Measurements from ENCODE around the gene LGR4. TPM values are rescaled to one million over a fixed set of nuclear protein-coding genes. Genes with fewer than 3 reads are reported as not detected.

The LGR4 gene
- total and polyA plus RNA-seq, 9 of the 15 experiments (the other 6 are each of a cell fraction or from before 2014, with no cell fraction given), result 0.94 to 10.1 (median 5.8) TPM

GRCh38 chr11:27387362-27387761 is 85.2 kb downstream of the LGR4 start:
- ATAC-seq, result peak; percentile 25; the same call in 2 of the 3 replicates
- no peaks in the 10 kb centered on the region for H3K9me1 ChIP-seq (ENCODE audit: control insufficient read depth, insufficient read depth, low read length)
- no peaks in the 10 kb centered on the region for H3K27me3 ChIP-seq (ENCODE audit: control insufficient read depth in 2 of 2, insufficient read depth in 2 of 2, low read length in 2 of 2)
- H3K4me2 ChIP-seq (ENCODE audit: insufficient read depth, low read length), result no peak overlapping the region; the same call in 1 of the 2 replicates
- in situ Hi-C loops (cut with MboI), result no loop called here
- H3K79me2 ChIP-seq (ENCODE audit: control insufficient read depth, insufficient read depth, low read length), result no peaks in the 10 kb centered on the region
- H3K27ac ChIP-seq (ENCODE audit: extremely low read depth, low read depth, low read length), result no peak overlapping the region
- POLR2A ChIA-PET, result interaction anchor here (0.6 to 1.3 kb wide), 4 partner anchors 20 to 178 kb away, joined by 3 read pairs; no protein-coding TSS in a partner anchor
- CTCF ChIA-PET (ENCODE audit: low intra/inter-chr PET ratio), result no interaction called here
- H2AFZ ChIP-seq (ENCODE audit: low read depth, low read length), result no peak overlapping the region
- no peaks in the 10 kb centered on the region for H3K9me3 ChIP-seq (replicated peaks; ENCODE audit: control insufficient read depth, insufficient read depth, low read depth, low read length)
- no peaks in the 10 kb centered on the region for H4K20me1 ChIP-seq (replicated peaks; ENCODE audit: control insufficient read depth, insufficient read depth, low read length)
- no peaks in the 10 kb centered on the region; the same call in 1 of the 3 replicates for H3K36me3 ChIP-seq (ENCODE audit: control insufficient read depth, insufficient read depth, low read length)
- H3K9ac ChIP-seq (ENCODE audit: insufficient read depth in 1 of 2, low read depth in 2 of 2, low read length in 2 of 2), result no peak overlapping the region
- no peak overlapping the region for H3K4me3 ChIP-seq
- FAIRE-seq, result no peak
- peak in 1 of 4 experiments; percentile 25 for DNase-seq (ENCODE audit: extremely low read depth in 1 of 4, low spot score in 3 of 4)
- intact Hi-C loops (cut with micrococcal nuclease), result no loop called here
- WGBS (ENCODE audit: insufficient coverage, low coverage, missing lambda C conversion rate), result 18% methylated on average over 2 of the region's 2 CpGs
- no TSS peak for BruUV-seq (replicated peaks)
- TF ChIP-seq CBFA2T3 (IDR thresholded peaks at IDR 0.05) (0 out of 2 replicates have a peak, but pooled peaks have one; percentile 36), EHMT2 (IDR thresholded peaks at IDR 0.05) (0 out of 2 replicates have a peak, but pooled peaks have one; percentile 27), ZBTB8A (IDR thresholded peaks at IDR 0.05; ENCODE audit: partially characterized antibody) (no peak), SMARCB1 (IDR thresholded peaks at IDR 0.05; ENCODE audit: insufficient read length, low read depth) (peak; percentile 4), ETS1 (conservative IDR thresholded peaks at IDR 0.05; ENCODE audit: control insufficient read depth, low read depth, low read length) (no peak), PRDM10 (IDR thresholded peaks at IDR 0.05; ENCODE audit: partially characterized antibody) (peak; percentile 67)
- H3K4me1 ChIP-seq (replicated peaks in 1 of 2; ENCODE audit: control insufficient read depth in 2 of 2, insufficient read depth in 2 of 2, low read length in 2 of 2), result peaks cover 5 to 32% of the 10 kb centered on the region in 2 experiments
